Kidney epithelial cell (primary cell): Measurements from ENCODE around the gene TBC1D14. TPM values are rescaled to one million over a fixed set of nuclear protein-coding genes. Genes with fewer than 3 reads are reported as not detected.

Source experiments
- DNase-seq: peaks from one replicate; pipeline ENCODE4 v3.0.0-alpha.2; 2010; ENCODE audit warnings: low read depth
- H3K27me3 ChIP-seq: 2 replicates; pipeline ENCODE4 v1.6.0; 2011; ENCODE audit warnings: low read length; ENCODE audit not compliant: control insufficient read depth, insufficient read depth
- H3K36me3 ChIP-seq: 2 replicates; pipeline ENCODE4 v1.5.1; 2011; ENCODE audit warnings: low read length; ENCODE audit not compliant: control insufficient read depth, insufficient read depth
- H3K4me3 ChIP-seq: 2 replicates; pipeline ENCODE4 v1.5.1; 2011; ENCODE audit warnings: low read depth, mild to moderate bottlenecking, control low read depth, low read length
- CTCF ChIP-seq: IDR thresholded peaks from 2 replicates; pipeline ENCODE4 v1.5.1; 2011; ENCODE audit warnings: mild to moderate bottlenecking, moderate library complexity, low read length, control low read depth, inconsistent platforms; ENCODE audit not compliant: insufficient read depth, poor library complexity, severe bottlenecking
- total RNA-seq: library from RNA; depleted of rRNA; stranded (reverse); fragments of >200 nt; gene quantifications from 2 replicates; pipeline ENCODE4 v1.2.3, GENCODE V29; 2015

The TBC1D14 gene
- total RNA-seq, 1 donor from 2014 or later, result 52.8 TPM

GRCh38 chr4:6926681-6927478 is 17.3 kb downstream of the TBC1D14 start:
- DNase-seq, result no peak
- no peak for TF ChIP-seq CTCF
- H3K36me3 ChIP-seq, result peaks cover 1% of the 10 kb centered on the region
- H3K4me3 ChIP-seq, result no peak overlapping the region
- no peaks in the 10 kb centered on the region for H3K27me3 ChIP-seq

- no peak for DNase-seq
- H3K36me3 ChIP-seq, result peaks cover 1% of the 10 kb centered on the region
- no peak for TF ChIP-seq CTCF
- H3K4me3 ChIP-seq, result no peak overlapping the region
- H3K27me3 ChIP-seq, result no peaks in the 10 kb centered on the region
Observed at GRCh38 chr4:6928081-6928480, 18.5 kb downstream of the TBC1D14 start.

GRCh38 chr4:6929339-6929811 is 19.7 kb downstream of the TBC1D14 start:
- peaks cover 1% of the 10 kb centered on the region for H3K36me3 ChIP-seq
- no peak for DNase-seq
- no peak overlapping the region for H3K4me3 ChIP-seq
- no peak for TF ChIP-seq CTCF
- no peaks in the 10 kb centered on the region for H3K27me3 ChIP-seq

GRCh38 chr4:6929812-6930464 is 20.3 kb downstream of the TBC1D14 start:
- DNase-seq, result no peak
- Histone ChIP-seq H3K36me3 (peaks cover 1% of the 10 kb centered on the region), H3K4me3 (no peak overlapping the region), H3K27me3 (no peaks in the 10 kb centered on the region)
- TF ChIP-seq CTCF, result no peak

DNA sequence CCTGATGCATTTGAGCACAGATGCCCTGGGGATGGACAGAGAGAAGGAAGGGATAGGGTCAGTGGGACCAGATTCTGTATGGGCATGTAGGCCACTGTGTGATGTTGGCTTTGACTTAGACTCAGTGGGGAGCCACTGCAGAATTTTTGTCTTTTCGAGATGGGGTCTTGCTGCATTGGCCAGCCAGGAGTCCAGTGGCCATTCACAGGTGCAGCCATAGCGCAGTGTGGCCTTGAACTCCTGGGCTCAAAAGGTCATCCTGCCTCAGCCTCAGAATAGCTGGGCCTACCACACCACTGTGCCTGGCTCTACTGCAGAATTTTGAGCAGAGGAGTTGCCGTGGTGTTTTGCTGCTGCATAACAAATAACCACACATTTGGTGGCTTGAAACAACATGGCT is 22.8 kb downstream of the TBC1D14 start:
- H3K4me3 ChIP-seq, result no peak overlapping the region
- no peak for DNase-seq
- H3K27me3 ChIP-seq, result no peaks in the 10 kb centered on the region
- no peaks in the 10 kb centered on the region for H3K36me3 ChIP-seq
- no peak for TF ChIP-seq CTCF

DNA sequence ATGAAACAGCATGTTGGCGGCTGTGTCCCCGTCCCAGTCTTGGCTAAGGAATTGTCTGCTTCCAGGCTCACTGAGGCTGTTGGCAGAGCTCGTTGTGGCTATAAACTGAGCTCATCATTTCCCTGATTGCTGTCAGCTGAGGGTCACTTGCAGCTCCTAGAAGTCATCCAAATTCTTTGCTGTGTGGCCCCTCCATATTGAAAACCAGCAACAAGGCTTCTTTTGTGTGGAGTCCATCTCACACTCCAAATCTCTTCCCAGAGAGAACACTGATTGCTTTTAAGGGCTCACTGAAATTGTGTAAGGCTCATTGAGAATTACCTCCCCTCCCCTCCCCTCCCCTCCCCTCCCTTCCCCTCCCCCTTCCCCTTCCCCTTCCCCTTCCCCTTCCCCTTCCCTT is 23.3 kb downstream of the TBC1D14 start:
- Histone ChIP-seq H3K36me3 (no peaks in the 10 kb centered on the region), H3K27me3 (no peaks in the 10 kb centered on the region), H3K4me3 (no peak overlapping the region)
- TF ChIP-seq CTCF, result no peak
- no peak for DNase-seq
